ENCODE data around the gene ANTXR1.
"Not testable (repeated sequence)": the region's sequence is repeated elsewhere in the genome, so short reads cannot be mapped to it uniquely, and the experiment has no call there.

The ANTXR1 gene

GRCh38 chr2:69244882-69245281 is 231.9 kb downstream of the ANTXR1 start:
- Histone ChIP-seq H3K4me1 (ENCODE audit: control insufficient read depth, insufficient read depth, low read length) (no peaks in the 10 kb centered on the region), H3K36me3 (ENCODE audit: control insufficient read depth, insufficient read depth, low read length) (no peaks in the 10 kb centered on the region), H3K9ac (ENCODE audit: low read depth, low read length) (no peak overlapping the region), H3K9me3 (ENCODE audit: control insufficient read depth, insufficient read depth, low read length) (no peaks in the 10 kb centered on the region), H3K4me3 (ENCODE audit: low read depth, low read length) (no peak overlapping the region), H3K27me3 (ENCODE audit: control insufficient read depth, insufficient read depth, low read length) (no peaks in the 10 kb centered on the region)

- Histone ChIP-seq H3K9ac (ENCODE audit: low read depth, low read length) (no peak overlapping the region), H3K4me3 (ENCODE audit: low read depth, low read length) (no peak overlapping the region), H3K9me3 (ENCODE audit: control insufficient read depth, insufficient read depth, low read length) (no peaks in the 10 kb centered on the region), H3K27me3 (ENCODE audit: control insufficient read depth, insufficient read depth, low read length) (no peaks in the 10 kb centered on the region), H3K36me3 (ENCODE audit: control insufficient read depth, insufficient read depth, low read length) (no peaks in the 10 kb centered on the region), H3K4me1 (ENCODE audit: control insufficient read depth, insufficient read depth, low read length) (no peaks in the 10 kb centered on the region)
Measured at GRCh38 chr2:69247583-69247982, 234.6 kb downstream of the ANTXR1 start.

DNA sequence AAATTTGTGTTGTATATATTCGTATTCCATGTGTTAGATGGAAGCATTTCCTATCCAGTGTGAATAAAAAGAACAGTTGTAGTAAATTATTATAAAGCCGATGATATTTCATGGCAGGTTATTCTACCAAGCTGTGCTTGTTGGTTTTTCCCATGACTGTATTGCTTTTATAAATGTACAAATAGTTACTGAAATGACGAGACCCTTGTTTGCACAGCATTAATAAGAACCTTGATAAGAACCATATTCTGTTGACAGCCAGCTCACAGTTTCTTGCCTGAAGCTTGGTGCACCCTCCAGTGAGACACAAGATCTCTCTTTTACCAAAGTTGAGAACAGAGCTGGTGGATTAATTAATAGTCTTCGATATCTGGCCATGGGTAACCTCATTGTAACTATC is 235.3 kb downstream of the ANTXR1 start:
- Histone ChIP-seq H3K9me3 (ENCODE audit: control insufficient read depth, insufficient read depth, low read length) (no peaks in the 10 kb centered on the region), H3K27me3 (ENCODE audit: control insufficient read depth, insufficient read depth, low read length) (no peaks in the 10 kb centered on the region), H3K36me3 (ENCODE audit: control insufficient read depth, insufficient read depth, low read length) (no peaks in the 10 kb centered on the region), H3K4me1 (ENCODE audit: control insufficient read depth, insufficient read depth, low read length) (no peaks in the 10 kb centered on the region), H3K4me3 (ENCODE audit: low read depth, low read length) (no peak overlapping the region), H3K9ac (ENCODE audit: low read depth, low read length) (no peak overlapping the region)

DNA sequence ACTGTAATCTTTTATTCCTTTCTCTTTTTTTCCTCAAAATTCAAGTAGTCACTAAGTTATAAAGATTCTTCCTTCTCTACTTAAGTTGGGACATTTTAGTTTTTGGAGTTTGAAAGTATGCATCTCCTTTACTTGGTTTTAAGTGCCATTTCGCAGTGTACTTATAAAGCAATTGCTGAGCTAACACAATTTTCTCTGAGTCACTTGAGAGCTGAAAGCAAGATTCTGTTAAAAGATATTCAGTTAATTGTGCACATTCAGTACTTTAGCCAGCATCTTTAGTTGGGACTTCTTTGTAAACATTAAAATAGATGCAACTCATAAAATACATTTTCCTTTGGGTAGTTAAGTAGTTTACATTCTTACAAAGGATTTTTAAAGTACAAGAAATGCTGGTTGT is 238.0 kb downstream of the ANTXR1 start:
- no peaks in the 10 kb centered on the region for H3K4me1 ChIP-seq (ENCODE audit: control insufficient read depth, insufficient read depth, low read length)
- no peaks in the 10 kb centered on the region for H3K27me3 ChIP-seq (ENCODE audit: control insufficient read depth, insufficient read depth, low read length)
- no peak overlapping the region for H3K4me3 ChIP-seq (ENCODE audit: low read depth, low read length)
- H3K9me3 ChIP-seq (ENCODE audit: control insufficient read depth, insufficient read depth, low read length), result no peaks in the 10 kb centered on the region
- no peak overlapping the region for H3K9ac ChIP-seq (ENCODE audit: low read depth, low read length)
- no peaks in the 10 kb centered on the region for H3K36me3 ChIP-seq (ENCODE audit: control insufficient read depth, insufficient read depth, low read length)

GRCh38 chr2:69251943-69252342 is 239.0 kb downstream of the ANTXR1 start:
- Histone ChIP-seq H3K36me3 (ENCODE audit: control insufficient read depth, insufficient read depth, low read length) (no peaks in the 10 kb centered on the region), H3K9ac (ENCODE audit: low read depth, low read length) (no peak overlapping the region), H3K4me3 (ENCODE audit: low read depth, low read length) (no peak overlapping the region), H3K9me3 (ENCODE audit: control insufficient read depth, insufficient read depth, low read length) (no peaks in the 10 kb centered on the region), H3K4me1 (ENCODE audit: control insufficient read depth, insufficient read depth, low read length) (no peaks in the 10 kb centered on the region), H3K27me3 (ENCODE audit: control insufficient read depth, insufficient read depth, low read length) (no peaks in the 10 kb centered on the region)

GRCh38 chr2:69253112-69253511 is 240.1 kb downstream of the ANTXR1 start:
- Histone ChIP-seq H3K4me3 (ENCODE audit: low read depth, low read length) (no peak overlapping the region), H3K9me3 (ENCODE audit: control insufficient read depth, insufficient read depth, low read length) (no peaks in the 10 kb centered on the region), H3K36me3 (ENCODE audit: control insufficient read depth, insufficient read depth, low read length) (no peaks in the 10 kb centered on the region), H3K27me3 (ENCODE audit: control insufficient read depth, insufficient read depth, low read length) (no peaks in the 10 kb centered on the region), H3K9ac (ENCODE audit: low read depth, low read length) (no peak overlapping the region), H3K4me1 (ENCODE audit: control insufficient read depth, insufficient read depth, low read length) (no peaks in the 10 kb centered on the region)

- H3K4me3 ChIP-seq (ENCODE audit: low read depth, low read length), result no peak overlapping the region
- H3K4me1 ChIP-seq (ENCODE audit: control insufficient read depth, insufficient read depth, low read length), result no peaks in the 10 kb centered on the region
- no peak overlapping the region for H3K9ac ChIP-seq (ENCODE audit: low read depth, low read length)
- H3K9me3 ChIP-seq (ENCODE audit: control insufficient read depth, insufficient read depth, low read length), result no peaks in the 10 kb centered on the region
- H3K27me3 ChIP-seq (ENCODE audit: control insufficient read depth, insufficient read depth, low read length), result no peaks in the 10 kb centered on the region
- no peaks in the 10 kb centered on the region for H3K36me3 ChIP-seq (ENCODE audit: control insufficient read depth, insufficient read depth, low read length)
Measured at GRCh38 chr2:69253611-69254301, 240.8 kb downstream of the ANTXR1 start.

DNA sequence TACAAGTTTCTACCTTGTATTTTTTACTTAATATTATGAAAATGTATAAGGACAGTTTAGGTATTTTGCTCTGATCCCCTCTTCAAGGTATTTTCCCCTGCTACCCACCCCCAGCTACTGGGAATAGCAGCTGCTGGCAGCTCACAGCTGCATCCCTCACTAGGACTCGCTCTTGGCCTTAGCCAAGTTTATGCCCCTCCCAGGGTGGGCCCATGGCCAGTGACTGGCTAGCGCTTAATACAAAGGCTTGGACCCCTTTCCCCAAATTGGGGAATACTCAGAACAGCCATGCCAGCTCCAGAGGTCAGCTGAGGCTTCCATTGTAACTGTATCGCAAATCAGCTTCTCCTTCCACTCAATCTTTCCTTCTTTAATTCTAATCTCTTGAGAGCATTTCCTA is 242.8 kb downstream of the ANTXR1 start:
- H3K36me3 ChIP-seq (ENCODE audit: control insufficient read depth, insufficient read depth, low read length), result no peaks in the 10 kb centered on the region
- H3K9ac ChIP-seq (ENCODE audit: low read depth, low read length), result no peak overlapping the region
- no peaks in the 10 kb centered on the region for H3K4me1 ChIP-seq (ENCODE audit: control insufficient read depth, insufficient read depth, low read length)
- H3K4me3 ChIP-seq (ENCODE audit: low read depth, low read length), result no peak overlapping the region
- H3K9me3 ChIP-seq (ENCODE audit: control insufficient read depth, insufficient read depth, low read length), result peaks cover 3% of the 10 kb centered on the region
- no peaks in the 10 kb centered on the region for H3K27me3 ChIP-seq (ENCODE audit: control insufficient read depth, insufficient read depth, low read length)

DNA sequence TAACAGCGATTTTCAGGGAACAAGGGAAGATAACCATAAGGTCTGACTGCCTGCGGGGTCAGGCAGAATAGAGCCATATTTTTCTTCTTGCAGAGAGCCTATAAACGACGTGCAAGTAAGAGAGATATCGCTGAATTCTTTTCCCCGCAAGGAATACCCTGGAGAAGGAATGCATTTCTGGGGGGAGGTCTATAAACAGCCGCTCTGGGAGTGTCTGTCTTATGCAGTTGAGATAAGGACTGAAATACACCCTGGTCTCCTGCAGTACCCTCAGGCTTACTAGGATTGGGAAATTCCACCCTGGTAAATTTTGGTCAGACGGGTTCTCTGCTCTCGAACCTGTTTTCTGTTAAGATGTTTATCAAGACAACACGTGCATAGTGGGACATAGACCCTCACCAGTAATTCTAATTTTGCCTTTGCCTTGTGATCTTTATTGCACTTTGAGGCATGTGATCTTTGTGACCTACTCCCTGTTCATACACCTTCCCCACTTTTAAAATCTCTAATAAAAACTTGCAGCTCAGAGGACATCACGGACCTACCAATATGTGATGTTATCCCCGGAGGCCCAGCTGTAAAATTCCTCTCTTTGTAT is 247.1 kb downstream of the ANTXR1 start:
- H3K9me3 ChIP-seq (ENCODE audit: control insufficient read depth, insufficient read depth, low read length), result not testable (repeated sequence)

GRCh38 chr2:69260666-69261065 is 247.7 kb downstream of the ANTXR1 start:
- no peaks in the 10 kb centered on the region for H3K4me1 ChIP-seq (ENCODE audit: control insufficient read depth, insufficient read depth, low read length)
- no peaks in the 10 kb centered on the region for H3K36me3 ChIP-seq (ENCODE audit: control insufficient read depth, insufficient read depth, low read length)
- peaks cover 7% of the 10 kb centered on the region for H3K9me3 ChIP-seq (ENCODE audit: control insufficient read depth, insufficient read depth, low read length)
- no peak overlapping the region for H3K9ac ChIP-seq (ENCODE audit: low read depth, low read length)
- no peak overlapping the region for H3K4me3 ChIP-seq (ENCODE audit: low read depth, low read length)
- no peaks in the 10 kb centered on the region for H3K27me3 ChIP-seq (ENCODE audit: control insufficient read depth, insufficient read depth, low read length)

More for the DNA sequence above, 247.1 kb downstream of the ANTXR1 start:
- H3K9ac ChIP-seq (ENCODE audit: low read depth, low read length); H3K27me3 ChIP-seq (ENCODE audit: control insufficient read depth, insufficient read depth, low read length); H3K36me3 ChIP-seq (ENCODE audit: control insufficient read depth, insufficient read depth, low read length); H3K4me3 ChIP-seq (ENCODE audit: low read depth, low read length); H3K4me1 ChIP-seq (ENCODE audit: control insufficient read depth, insufficient read depth, low read length): not testable (repeated sequence)

DNA sequence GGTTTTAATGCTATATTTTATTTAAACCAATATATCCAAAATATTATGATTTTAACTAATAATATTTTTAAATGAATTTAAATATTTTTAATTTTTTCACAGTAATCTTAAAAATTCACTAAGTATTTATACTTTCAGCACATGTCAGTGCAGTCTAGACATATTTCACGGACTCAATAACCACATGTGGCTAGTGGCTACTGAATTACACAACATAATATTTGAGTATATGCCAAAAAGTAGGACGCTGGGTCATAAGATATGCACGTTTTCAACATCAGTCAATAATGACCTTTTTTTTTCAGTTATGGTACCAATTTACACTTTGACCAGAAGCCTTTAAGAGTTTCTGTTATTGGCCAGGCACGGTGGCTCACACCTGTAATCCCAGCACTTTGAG is 256.4 kb downstream of the ANTXR1 start:
- no peaks in the 10 kb centered on the region for H3K27me3 ChIP-seq (ENCODE audit: control insufficient read depth, insufficient read depth, low read length)
- H3K9ac ChIP-seq (ENCODE audit: low read depth, low read length), result no peak overlapping the region
- H3K4me3 ChIP-seq (ENCODE audit: low read depth, low read length), result no peak overlapping the region
- no peaks in the 10 kb centered on the region for H3K36me3 ChIP-seq (ENCODE audit: control insufficient read depth, insufficient read depth, low read length)
- no peaks in the 10 kb centered on the region for H3K9me3 ChIP-seq (ENCODE audit: control insufficient read depth, insufficient read depth, low read length)
- H3K4me1 ChIP-seq (ENCODE audit: control insufficient read depth, insufficient read depth, low read length), result no peaks in the 10 kb centered on the region

- no peaks in the 10 kb centered on the region for H3K4me1 ChIP-seq (ENCODE audit: control insufficient read depth, insufficient read depth, low read length)
- H3K36me3 ChIP-seq (ENCODE audit: control insufficient read depth, insufficient read depth, low read length), result no peaks in the 10 kb centered on the region
- H3K4me3 ChIP-seq (ENCODE audit: low read depth, low read length), result no peak overlapping the region
- no peak overlapping the region for H3K9ac ChIP-seq (ENCODE audit: low read depth, low read length)
- H3K9me3 ChIP-seq (ENCODE audit: control insufficient read depth, insufficient read depth, low read length), result no peaks in the 10 kb centered on the region
- H3K27me3 ChIP-seq (ENCODE audit: control insufficient read depth, insufficient read depth, low read length), result no peaks in the 10 kb centered on the region
Measured at GRCh38 chr2:69271831-69272257, 258.9 kb downstream of the ANTXR1 start.

All from iPS-15b (cell line).